Keratinocyte (primary cell): ENCODE data around the gene LRRC2. TPM values are rescaled to one million over a fixed set of nuclear protein-coding genes. Genes with fewer than 3 reads are reported as not detected.

Experiments used
- DNase-seq: peaks from one replicate; pipeline ENCODE4 v3.0.0-alpha.2; 2011; ENCODE audit warnings: low read depth, missing footprints, low spot score
- FAIRE-seq: peaks from 2 replicates; lab custom pipeline; 2011; peaks lifted over from hg19 to GRCh38; lab: Jason Lieb, UNC
- H2AFZ ChIP-seq: 2 replicates; pipeline ENCODE4 v1.6.0; 2012; ENCODE audit warnings: low read length, control low read depth, inconsistent platforms; ENCODE audit not compliant: control insufficient read depth
- H3K27ac ChIP-seq: 2 replicates; pipeline ENCODE4 v1.5.1; 2011; ENCODE audit warnings: low read length; ENCODE audit not compliant: control insufficient read depth, insufficient read depth
- H3K27me3 ChIP-seq: 3 replicates; pipeline ENCODE4 v1.6.0; 2011; ENCODE audit warnings: low read length; ENCODE audit not compliant: control insufficient read depth, insufficient read depth; ENCODE audit errors: extremely low read depth
- H3K36me3 ChIP-seq, 2 experiments: 2 replicates in 1 of 2; 3 replicates in 1 of 2; pipeline ENCODE4 v1.5.1; 2011; ENCODE audit warnings: low read length in 2 of 2, mild to moderate bottlenecking in 1 of 2; ENCODE audit not compliant: control insufficient read depth in 2 of 2, insufficient read depth in 2 of 2; ENCODE audit errors: extremely low read depth in 1 of 2
- H3K4me1 ChIP-seq: 3 replicates; pipeline ENCODE4 v1.5.1; 2011; ENCODE audit warnings: low read length; ENCODE audit not compliant: control insufficient read depth, insufficient read depth; ENCODE audit errors: extremely low read depth
- H3K4me2 ChIP-seq: 3 replicates; pipeline ENCODE4 v1.6.0; 2011; ENCODE audit warnings: low read depth, low read length; ENCODE audit not compliant: control insufficient read depth, insufficient read depth; ENCODE audit errors: extremely low read depth
- H3K4me3 ChIP-seq, 3 experiments: fragments of 200-600 bp in 1 of 3; sonication (generic) in 1 of 3; 2 replicates in 2 of 3; 3 replicates in 1 of 3; pipeline ENCODE4 v1.5.1; 2011 to 2016; ENCODE audit warnings: low read length in 3 of 3, mild to moderate bottlenecking in 3 of 3, control low read depth in 2 of 3, inconsistent platforms in 1 of 3, low read depth in 1 of 3, mixed read lengths in 1 of 3, mixed run types in 1 of 3, moderate library complexity in 1 of 3; ENCODE audit not compliant: control insufficient read depth in 2 of 3, insufficient read depth in 2 of 3; ENCODE audit errors: extremely low read depth in 1 of 3
- H3K79me2 ChIP-seq: 2 replicates; pipeline ENCODE4 v1.6.0; 2012; ENCODE audit warnings: low read length; ENCODE audit not compliant: control insufficient read depth, insufficient read depth
- H3K9ac ChIP-seq: 3 replicates; pipeline ENCODE4 v1.6.0; 2011; ENCODE audit warnings: low read length; ENCODE audit not compliant: control insufficient read depth, insufficient read depth; ENCODE audit errors: extremely low read depth
- H3K9me1 ChIP-seq: 3 replicates; pipeline ENCODE4 v1.6.0; 2011; ENCODE audit warnings: low read length; ENCODE audit not compliant: control insufficient read depth, insufficient read depth; ENCODE audit errors: extremely low read depth
- H3K9me3 ChIP-seq: 2 replicates; pipeline ENCODE4 v1.5.1; 2012; ENCODE audit warnings: low read depth, low read length; ENCODE audit not compliant: control insufficient read depth
- H4K20me1 ChIP-seq: 3 replicates; pipeline ENCODE4 v1.6.0; 2011; ENCODE audit warnings: low read length; ENCODE audit not compliant: control insufficient read depth, insufficient read depth; ENCODE audit errors: extremely low read depth
- EZH2 ChIP-seq: IDR thresholded peaks from one replicate; pipeline ENCODE4 v1.6.1; 2012; ENCODE audit warnings: inconsistent platforms, mild to moderate bottlenecking, low read length, moderate library complexity
- dilution Hi-C: fragments of 300-500 bp; cut with MboI; formaldehyde crosslinking; loops from one replicate; pipeline ENCODE4 v1.7.0; 2020; ENCODE audit warnings: low sequenced_read_pairs; ENCODE audit not compliant: extremely low pct_ligation_motif_present
- polyA plus RNA-seq, 5 experiments: library from polyadenylated mRNA; depleted of rRNA in 3 of 5; stranded (reverse) in 3 of 5; stranded (forward) in 1 of 5; unstranded in 1 of 5; fragments of >200 nt; gene quantifications; 1 replicate in 1 of 5; 2 replicates in 3 of 5; 3 replicates in 1 of 5; pipeline versions ENCODE4 v1.2.1 to v1.2.3, GENCODE V29; 2011 to 2012; ENCODE audit warnings: missing spikeins in 2 of 5, low read depth in 1 of 5, low replicate concordance in 1 of 5
- TF ChIP-seq, protein P1 (sequence below), 3 experiments: IDR thresholded peaks in 1 of 3; conservative IDR thresholded peaks in 1 of 3; optimal IDR thresholded peaks in 1 of 3; 2 replicates in 2 of 3; 3 replicates in 1 of 3; pipeline versions ENCODE3 to v1.5.1; 2011; ENCODE audit warnings: low read length in 3 of 3, mild to moderate bottlenecking in 3 of 3, moderate library complexity in 2 of 3, control low read depth in 1 of 3, inconsistent platforms in 1 of 3; ENCODE audit not compliant: insufficient read depth in 2 of 3; ENCODE audit errors: extremely low read depth in 1 of 3

The LRRC2 gene
- polyA plus RNA-seq, 1 donor (not counting 4 experiments of a cell fraction or from before 2014, with no cell fraction given): 0.51 TPM

DNA sequence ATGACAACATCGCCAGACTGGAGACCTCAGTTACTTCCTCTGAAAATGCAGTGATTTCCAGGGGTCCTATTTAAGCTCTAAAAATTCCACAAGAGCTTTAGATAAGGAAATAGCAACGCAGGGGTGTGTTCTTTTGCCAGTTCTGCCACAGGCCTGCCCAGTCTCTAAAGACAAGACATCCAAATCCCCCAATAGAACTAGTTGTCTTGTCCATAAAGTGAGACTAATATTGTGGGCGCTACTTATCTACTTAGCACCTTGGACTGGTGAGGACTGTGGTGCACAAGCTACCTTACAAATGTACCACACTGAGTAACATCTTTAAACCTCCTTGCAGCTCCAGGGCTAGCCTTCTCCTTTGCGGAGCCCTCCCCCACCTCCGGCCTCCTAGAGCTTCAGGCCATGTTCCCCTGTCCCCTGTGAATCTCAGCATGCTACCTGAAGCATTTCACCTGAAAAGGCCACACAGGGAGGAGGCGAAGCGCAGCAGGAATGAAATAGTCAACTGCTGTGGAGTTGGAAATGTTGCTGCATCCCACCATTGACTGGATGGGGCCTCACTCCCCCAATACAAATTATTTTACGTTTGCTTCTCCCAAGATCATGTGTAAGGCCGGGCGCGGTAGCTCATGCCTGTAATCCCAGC is 9.6 kb upstream of the LRRC2 start:
- FAIRE-seq (no peak), DNase-seq (no peak)
- TF ChIP-seq, protein P1, sequence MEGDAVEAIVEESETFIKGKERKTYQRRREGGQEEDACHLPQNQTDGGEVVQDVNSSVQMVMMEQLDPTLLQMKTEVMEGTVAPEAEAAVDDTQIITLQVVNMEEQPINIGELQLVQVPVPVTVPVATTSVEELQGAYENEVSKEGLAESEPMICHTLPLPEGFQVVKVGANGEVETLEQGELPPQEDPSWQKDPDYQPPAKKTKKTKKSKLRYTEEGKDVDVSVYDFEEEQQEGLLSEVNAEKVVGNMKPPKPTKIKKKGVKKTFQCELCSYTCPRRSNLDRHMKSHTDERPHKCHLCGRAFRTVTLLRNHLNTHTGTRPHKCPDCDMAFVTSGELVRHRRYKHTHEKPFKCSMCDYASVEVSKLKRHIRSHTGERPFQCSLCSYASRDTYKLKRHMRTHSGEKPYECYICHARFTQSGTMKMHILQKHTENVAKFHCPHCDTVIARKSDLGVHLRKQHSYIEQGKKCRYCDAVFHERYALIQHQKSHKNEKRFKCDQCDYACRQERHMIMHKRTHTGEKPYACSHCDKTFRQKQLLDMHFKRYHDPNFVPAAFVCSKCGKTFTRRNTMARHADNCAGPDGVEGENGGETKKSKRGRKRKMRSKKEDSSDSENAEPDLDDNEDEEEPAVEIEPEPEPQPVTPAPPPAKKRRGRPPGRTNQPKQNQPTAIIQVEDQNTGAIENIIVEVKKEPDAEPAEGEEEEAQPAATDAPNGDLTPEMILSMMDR (optimal IDR thresholded peaks at IDR 0.05 in 1 of 3, IDR thresholded peaks at IDR 0.05 in 1 of 3, conservative IDR thresholded peaks at IDR 0.05 in 1 of 3; ENCODE audit: extremely low read depth in 1 of 3, insufficient read depth in 2 of 3, low read length in 3 of 3): no peak
- dilution Hi-C loops: no loop called here
- no peak overlapping the region for H3K4me3 ChIP-seq
- H4K20me1 ChIP-seq: no peaks in the 10 kb centered on the region
- H3K4me2 ChIP-seq: no peak overlapping the region
- no peak overlapping the region for H3K9ac ChIP-seq
- H3K27me3 ChIP-seq: no peaks in the 10 kb centered on the region
- no peaks in the 10 kb centered on the region for H3K9me1 ChIP-seq
- no peak overlapping the region for H3K27ac ChIP-seq
- no peaks in the 10 kb centered on the region for H3K79me2 ChIP-seq
- H3K36me3 ChIP-seq: no peaks in the 10 kb centered on the region
- no peaks in the 10 kb centered on the region for H3K4me1 ChIP-seq
- H2AFZ ChIP-seq: no peak overlapping the region
- no peaks in the 10 kb centered on the region for H3K9me3 ChIP-seq

DNA sequence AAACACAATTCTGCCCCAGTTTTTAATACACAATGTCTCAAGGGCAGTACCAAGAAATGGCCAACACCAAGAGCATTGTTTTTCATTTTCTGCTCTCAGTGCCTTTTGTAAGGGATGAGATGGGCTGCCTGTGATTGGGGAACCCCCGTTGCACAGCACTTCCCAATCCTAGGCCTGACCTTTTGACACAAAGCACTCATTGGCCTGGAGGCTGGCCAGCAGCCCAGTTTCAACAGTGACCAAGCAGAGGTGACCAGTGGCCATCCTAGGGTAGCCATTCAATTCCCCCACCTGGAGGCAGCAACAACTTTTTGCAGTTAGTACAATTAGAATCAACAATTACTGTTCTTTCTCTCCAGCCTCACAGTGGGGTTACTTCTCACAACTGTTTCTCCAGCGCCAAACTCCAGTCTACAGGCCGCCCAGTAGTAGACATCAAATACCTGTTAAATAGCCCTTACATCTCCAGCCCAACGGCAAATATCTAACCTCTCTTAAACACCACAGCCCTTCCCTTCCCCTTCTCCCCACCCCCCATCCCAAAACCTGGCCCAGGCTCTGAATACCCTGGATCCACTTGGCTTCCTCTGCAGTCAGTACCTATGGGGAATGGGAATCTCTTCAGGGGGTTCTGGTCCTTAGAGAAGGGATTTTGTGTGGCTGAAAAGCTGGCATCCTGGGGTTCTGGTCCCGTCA is 8.9 kb upstream of the LRRC2 start:
- no peaks in the 10 kb centered on the region for H3K4me1 ChIP-seq
- H3K36me3 ChIP-seq: no peaks in the 10 kb centered on the region
- H3K79me2 ChIP-seq: no peaks in the 10 kb centered on the region
- DNase-seq: no peak
- H3K9me1 ChIP-seq: no peaks in the 10 kb centered on the region
- no peak for FAIRE-seq
- no peak overlapping the region for H3K4me3 ChIP-seq
- no peak overlapping the region for H3K27ac ChIP-seq
- H4K20me1 ChIP-seq: no peaks in the 10 kb centered on the region
- no peak overlapping the region for H2AFZ ChIP-seq
- no peaks in the 10 kb centered on the region for H3K9me3 ChIP-seq
- TF ChIP-seq, protein P1 (optimal IDR thresholded peaks at IDR 0.05 in 1 of 3, IDR thresholded peaks at IDR 0.05 in 1 of 3, conservative IDR thresholded peaks at IDR 0.05 in 1 of 3; ENCODE audit: extremely low read depth in 1 of 3, insufficient read depth in 2 of 3, low read length in 3 of 3): no peak
- no peak for TF ChIP-seq EZH2
- H3K9ac ChIP-seq: no peak overlapping the region
- no peak overlapping the region for H3K4me2 ChIP-seq
- H3K27me3 ChIP-seq: no peaks in the 10 kb centered on the region
- dilution Hi-C loops: no loop called here
